ENCODE results near the gene BMPR1A.

- TF ChIP-seq GABPA (IDR thresholded peaks at IDR 0.05; ENCODE audit: low read depth) (no peak), POLR2A (IDR thresholded peaks at IDR 0.05; ENCODE audit: low read depth, low read length) (no peak), IRF3 (IDR thresholded peaks at IDR 0.05) (no peak), SRF (IDR thresholded peaks at IDR 0.05; ENCODE audit: low read depth in 2 of 2, low read length in 2 of 2) (no peak), ATF3 (IDR thresholded peaks at IDR 0.05; ENCODE audit: borderline replicate concordance, extremely low read depth, low read depth, low read length) (no peak), CHD1 (IDR thresholded peaks at IDR 0.05; ENCODE audit: low read depth, low read length) (no peak), EED (IDR thresholded peaks at IDR 0.05; ENCODE audit: low read depth) (no peak), CTCF (IDR thresholded peaks at IDR 0.05 in 2 of 3, conservative IDR thresholded peaks at IDR 0.05 in 1 of 3; ENCODE audit: control insufficient read depth in 2 of 3, extremely low read depth in 1 of 3, insufficient read depth in 1 of 3, low read depth in 3 of 3, low read length in 3 of 3) (no peak), EP300 (IDR thresholded peaks at IDR 0.05; ENCODE audit: borderline replicate concordance in 1 of 2, control insufficient read depth in 1 of 2, low read depth in 2 of 2, low read length in 2 of 2) (no peak), POLR2AphosphoS2 (IDR thresholded peaks at IDR 0.05; ENCODE audit: low read depth, low read length) (no peak), CHD4 (IDR thresholded peaks at IDR 0.05) (no peak), SPI1 (IDR thresholded peaks at IDR 0.05; ENCODE audit: borderline replicate concordance, insufficient read depth, low read depth, low read length) (no peak)
Measured at GRCh38 chr10:86757113-86757972, 924 bp downstream of the BMPR1A start.

All from GM12878 (cell line).